GM18873 (cell line): ENCODE measurements around the gene IRF1.
A peak's percentile ranks its signal among the peaks of the same experiment; 100 is the strongest.

Experiments used
- ATAC-seq: cut with Tn5 transposase; IDR thresholded peaks from one replicate; pipeline ENCODE4 v1.9.1; 2021; ENCODE audit warnings: mild to moderate bottlenecking, moderate library complexity, moderate number of reproducible peaks; ENCODE audit not compliant: unreplicated experiment, low FRiP score

The IRF1 gene

GRCh38 chr5:132475987-132476875, 14.3 kb downstream of the IRF1 start:
- ATAC-seq: no peak

GRCh38 chr5:132475497-132475882, 15.1 kb downstream of the IRF1 start:
- no peak for ATAC-seq

GRCh38 chr5:132474881-132475496, 15.6 kb downstream of the IRF1 start:
- no peak for ATAC-seq

- ATAC-seq: no peak
Measured at GRCh38 chr5:132474131-132474723, 16.3 kb downstream of the IRF1 start.

- no peak for ATAC-seq
Measured at GRCh38 chr5:132473668-132474067, 16.9 kb downstream of the IRF1 start.

GRCh38 chr5:132473019-132473531, 17.5 kb downstream of the IRF1 start:
- peak; percentile 75 for ATAC-seq

GRCh38 chr5:132472431-132472830, 18.1 kb downstream of the IRF1 start:
- ATAC-seq: no peak

GRCh38 chr5:132471944-132472343, 18.6 kb downstream of the IRF1 start:
- no peak for ATAC-seq

- no peak for ATAC-seq
Measured at GRCh38 chr5:132471151-132471907, 19.2 kb downstream of the IRF1 start.

- no peak for ATAC-seq
Measured at GRCh38 chr5:132470596-132470995, 20.0 kb downstream of the IRF1 start.

- ATAC-seq: no peak
Measured at GRCh38 chr5:132470010-132470392, 20.6 kb downstream of the IRF1 start.

GRCh38 chr5:132469380-132470009, 21.1 kb downstream of the IRF1 start:
- ATAC-seq: no peak

- ATAC-seq: no peak
Measured at GRCh38 chr5:132468656-132469379, 21.8 kb downstream of the IRF1 start.

GRCh38 chr5:132467287-132467984, 23.1 kb downstream of the IRF1 start:
- ATAC-seq: peak; percentile 31

- peak; percentile 64 for ATAC-seq
Measured at GRCh38 chr5:132466433-132467286, 23.9 kb downstream of the IRF1 start.

GRCh38 chr5:132465059-132465707, 25.4 kb downstream of the IRF1 start:
- ATAC-seq: no peak

GRCh38 chr5:132464156-132464939, 26.2 kb downstream of the IRF1 start:
- ATAC-seq: no peak
